ENCODE results near the gene TMEM175.

GRCh38 chr4:917466-917865 lies 14.8 kb upstream of the TMEM175 start:
- TF ChIP-seq CTCF (IDR thresholded peaks at IDR 0.05), result no peak
- TF ChIP-seq ZFX (IDR thresholded peaks at IDR 0.05; ENCODE audit: borderline replicate concordance), result no peak
